GM12878 (cell line): ENCODE measurements around the gene LDLRAD4. TPM values are rescaled to one million over a fixed set of nuclear protein-coding genes. Genes with fewer than 3 reads are reported as not detected.

Source experiments
- ATAC-seq: fragments of 200-7000 bp; cut with Tn5 transposase; 3 replicates; pipeline ENCODE4 v1.9.1; 2020; ENCODE audit warnings: mild to moderate bottlenecking, moderate library complexity
- BruUV-seq: library from RNA; stranded (reverse); fragments of 400-500 nt; replicated peaks from 2 replicates; lab custom pipeline; 2021; lab: Mats Ljungman, UMichigan
- CTCF ChIA-PET: fragments of 300-600 bp; sonication (Branson Sonifier 250); formaldehyde crosslinking; extraction: SDS; loops from one replicate; lab custom pipeline; 2021; ENCODE audit warnings: inconsistent platforms; lab: Yijun Ruan, JAX
- POLR2A ChIA-PET: fragments of 350-600 bp; formaldehyde crosslinking; extraction: SDS; loops from one replicate; lab custom pipeline; 2021; ENCODE audit warnings: inconsistent platforms; lab: Charles Lee
- RAD21 ChIA-PET: fragments of 300-600 bp; sonication (Branson Sonifier 250); formaldehyde crosslinking; loops from one replicate; lab custom pipeline; 2023; ENCODE audit warnings: antibody characterized with exemption; ENCODE audit not compliant: unreplicated experiment; lab: Charles Lee
- SMC1A ChIA-PET: fragments of 300-600 bp; sonication (Branson Sonifier 250); formaldehyde crosslinking; loops from one replicate; lab custom pipeline; 2023; ENCODE audit not compliant: unreplicated experiment, uncharacterized antibody; lab: Charles Lee
- DNase-seq: peaks from one replicate; pipeline ENCODE4 v3.0.0-alpha.2; 2011; ENCODE audit warnings: low read depth, low spot score
- FAIRE-seq: peaks from 3 replicates; lab custom pipeline; 2011; peaks lifted over from hg19 to GRCh38; lab: Jason Lieb, UNC
- H2AFZ ChIP-seq: 2 replicates; pipeline ENCODE4 v1.6.0; 2011; ENCODE audit warnings: low read depth, low read length, control low read depth; ENCODE audit not compliant: control insufficient read depth
- H3K27ac ChIP-seq: 2 replicates; pipeline ENCODE4 v1.5.1; 2011; ENCODE audit warnings: control low read depth; ENCODE audit not compliant: control insufficient read depth, insufficient read depth
- H3K27me3 ChIP-seq, 2 experiments: replicated peaks in 1 of 2; 2 replicates each; pipeline versions ENCODE4 v1.6.0 to v1.6.1; 2011; ENCODE audit warnings: low read length in 1 of 2; ENCODE audit not compliant: control insufficient read depth in 2 of 2, insufficient read depth in 2 of 2
- H3K36me3 ChIP-seq, 2 experiments: 2 replicates each; pipeline ENCODE4 v1.5.1; 2011; ENCODE audit warnings: low read length in 1 of 2; ENCODE audit not compliant: control insufficient read depth in 2 of 2, insufficient read depth in 2 of 2
- H3K4me1 ChIP-seq: 2 replicates; pipeline ENCODE4 v1.6.1; 2011; ENCODE audit warnings: mild to moderate bottlenecking, low read length, moderate library complexity, mixed read lengths; ENCODE audit not compliant: control insufficient read depth, insufficient read depth
- H3K4me2 ChIP-seq: 2 replicates; pipeline ENCODE4 v1.6.0; 2011; ENCODE audit warnings: control low read depth; ENCODE audit not compliant: control insufficient read depth, insufficient read depth
- H3K4me3 ChIP-seq: fragments of 200-600 bp; sonication (generic); 2 replicates; pipeline ENCODE4 v1.5.1; 2016
- H3K79me2 ChIP-seq: 2 replicates; pipeline ENCODE4 v1.6.0; 2011; ENCODE audit warnings: low read length; ENCODE audit not compliant: control insufficient read depth, insufficient read depth
- H3K9ac ChIP-seq: 2 replicates; pipeline ENCODE4 v1.8.0; 2011; ENCODE audit warnings: low read length, control low read depth, mixed read lengths; ENCODE audit not compliant: control insufficient read depth, insufficient read depth
- H3K9me3 ChIP-seq: replicated peaks from 3 replicates; pipeline ENCODE4 v1.5.1; 2011; ENCODE audit warnings: mild to moderate bottlenecking, low read length; ENCODE audit not compliant: control insufficient read depth, insufficient read depth
- H4K20me1 ChIP-seq: 2 replicates; pipeline ENCODE4 v1.6.0; 2011; ENCODE audit not compliant: control insufficient read depth, insufficient read depth
- FOXK2 ChIP-seq: fragments of 450-650 bp; IDR thresholded peaks from 2 replicates; pipeline ENCODE4 v1.6.1; 2017; ENCODE audit warnings: mild to moderate bottlenecking, moderate library complexity
- PAX8 ChIP-seq: fragments of 450-650 bp; IDR thresholded peaks from 2 replicates; pipeline ENCODE4 v1.6.1; 2017; ENCODE audit warnings: mild to moderate bottlenecking, moderate library complexity
- SREBF1 ChIP-seq: IDR thresholded peaks from 2 replicates; pipeline ENCODE4 v1.6.1; 2012; ENCODE audit warnings: mild to moderate bottlenecking, low read length
- TCF12 ChIP-seq: IDR thresholded peaks from 2 replicates; pipeline ENCODE4 v1.6.1; 2011; ENCODE audit warnings: low read depth, mild to moderate bottlenecking, low read length
- ZNF622 ChIP-seq: fragments of 450-650 bp; IDR thresholded peaks from 2 replicates; pipeline ENCODE4 v1.6.1; 2017; ENCODE audit warnings: mild to moderate bottlenecking, inconsistent platforms
- WGBS: methylation state at CpG from one replicate; pipeline ENCODE4 v1.1.6; 2016; ENCODE audit warnings: low lambda C conversion rate; ENCODE audit not compliant: insufficient replicate concordance, insufficient coverage; ENCODE audit errors: missing lambda C conversion rate; 5-methylcytosine and 5-hydroxymethylcytosine counted together
- in situ Hi-C: fragments of 300-500 bp; cut with MboI; formaldehyde crosslinking; loops from 9 replicates; pipeline ENCODE4 v1.14.3; 2018; ENCODE audit warnings: mixed read lengths
- intact Hi-C: fragments of 100-400 bp; cut with micrococcal nuclease; formaldehyde crosslinking; loops from one replicate; pipeline ENCODE4 v1.14.2; 2022; ENCODE audit not compliant: unreplicated experiment
- polyA plus RNA-seq, 11 experiments: library from polyadenylated mRNA; depleted of rRNA in 4 of 11; unstranded in 6 of 11; stranded (reverse) in 5 of 11; fragments of >200 nt; fragmentation: Nextera tagmentation in 4 of 11; fragmentation: Illumina TruSeq in 1 of 11; extraction: Ambion mirVana in 4 of 11; extraction: Trizol in 1 of 11; gene quantifications; 1 replicate in 1 of 11; 2 replicates in 10 of 11; pipeline versions ENCODE4 v1.2.1 to v1.2.3, GENCODE V29; 2011 to 2016; ENCODE audit warnings: inconsistent platforms in 2 of 11, missing spikeins in 2 of 11, low read depth in 1 of 11
- total RNA-seq, 4 experiments: library from RNA; depleted of rRNA in 3 of 4; stranded (reverse); fragments of >200 nt in 3 of 4; fragmentation: Illumina TruSeq in 1 of 4; extraction: Trizol in 1 of 4; gene quantifications; 2 replicates each; pipeline versions ENCODE4 v1.2.1 to v1.2.3, GENCODE V29; 2013 to 2021
- TF ChIP-seq, protein P1 (sequence below): IDR thresholded peaks from 2 replicates; pipeline ENCODE4 v1.6.1; 2011; ENCODE audit warnings: borderline replicate concordance, low read depth, mild to moderate bottlenecking, moderate library complexity, low read length; ENCODE audit not compliant: insufficient read depth, poor library complexity, severe bottlenecking
- TF ChIP-seq, protein P2 (sequence below): IDR thresholded peaks from 2 replicates; pipeline ENCODE4 v1.6.1; 2012; ENCODE audit warnings: improper control_type of control experiment, low read depth, low read length; ENCODE audit not compliant: insufficient replicate concordance
- TF ChIP-seq, protein P3 (sequence below): IDR thresholded peaks from 2 replicates; pipeline ENCODE4 v1.6.1; 2011; ENCODE audit warnings: mild to moderate bottlenecking, low read depth, low read length, moderate library complexity; ENCODE audit not compliant: insufficient replicate concordance
- TF ChIP-seq, protein P4 (sequence below), 3 experiments: IDR thresholded peaks in 2 of 3; conservative IDR thresholded peaks in 1 of 3; 2 replicates each; pipeline ENCODE4 v1.5.1; 2011; ENCODE audit warnings: low read depth in 3 of 3, low read length in 3 of 3, mild to moderate bottlenecking in 3 of 3, control low read depth in 2 of 3, moderate library complexity in 2 of 3, inconsistent platforms in 1 of 3, mixed read lengths in 1 of 3; ENCODE audit not compliant: control insufficient read depth in 2 of 3, insufficient read depth in 1 of 3; ENCODE audit errors: extremely low read depth in 1 of 3
- TF ChIP-seq, protein P5 (sequence below): fragments of 450-650 bp; conservative IDR thresholded peaks from 2 replicates; pipeline ENCODE4 v1.6.1; 2017; ENCODE audit warnings: mild to moderate bottlenecking, moderate library complexity

The LDLRAD4 gene
- total and polyA plus RNA-seq, 10 of the 15 experiments (the other 5 are each of a cell fraction or from before 2014, with no cell fraction given), result 2.7 to 16.8 (median 11.2) TPM

DNA sequence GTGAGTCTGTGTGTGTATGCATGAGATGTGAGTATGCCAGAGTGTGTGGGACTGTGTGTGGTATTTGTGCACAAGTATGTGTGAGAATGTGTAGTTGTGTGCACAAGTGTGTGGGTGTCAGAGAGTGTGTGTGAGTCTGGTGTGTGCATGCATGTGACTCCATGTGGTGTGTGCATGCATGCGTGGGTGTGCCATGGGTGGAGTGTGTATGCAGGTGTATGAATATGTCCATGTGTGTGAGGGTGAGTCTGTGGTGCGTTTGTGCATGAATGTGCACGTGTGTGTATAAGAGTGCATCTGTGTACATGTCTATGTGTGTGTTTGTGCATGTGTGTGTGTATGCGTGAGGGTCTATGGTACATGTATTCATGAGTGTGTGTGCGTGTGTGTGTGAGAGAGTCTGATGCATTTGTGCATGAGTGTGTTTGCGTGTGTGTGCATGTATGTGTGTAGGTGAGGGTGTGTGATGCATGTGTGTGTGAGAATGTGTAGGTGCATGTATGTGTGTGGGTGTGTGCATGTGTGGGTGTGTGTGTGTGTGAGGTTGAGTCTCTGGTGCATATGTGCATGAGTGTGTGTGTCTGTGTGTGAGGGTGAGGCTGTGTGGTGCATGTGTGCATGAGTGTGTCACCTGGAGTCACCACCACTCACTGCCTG is 226.8 kb downstream of the LDLRAD4 start:
- Histone ChIP-seq H2AFZ (no peak overlapping the region), H3K9me3 (no peaks in the 10 kb centered on the region), H4K20me1 (no peaks in the 10 kb centered on the region), H3K9ac (no peak overlapping the region), H3K4me2 (no peak overlapping the region), H3K4me1 (peaks cover under 1% of the 10 kb centered on the region), H3K79me2 (no peaks in the 10 kb centered on the region), H3K36me3 (no peaks in the 10 kb centered on the region), H3K27ac (no peak overlapping the region), H3K4me3 (no peak overlapping the region), H3K27me3 (no peaks in the 10 kb centered on the region; a peak in 1 of 4 replicates)
- ChIA-PET POLR2A (no interaction called here), SMC1A (no interaction called here), RAD21 (no interaction called here), CTCF (no interaction called here)
- BruUV-seq, result no TSS peak
- ATAC-seq, result no peak
- intact Hi-C loops, result no loop called here
- no peak for FAIRE-seq
- no peak for DNase-seq
- in situ Hi-C loops, result no loop called here
- WGBS, result 17% methylated on average over 6 of the region's 6 CpGs
- TF ChIP-seq FOXK2 (no peak), PAX8 (no peak), SREBF1 (no peak), ZNF622 (no peak), TCF12 (no peak)
- TF ChIP-seq, protein P1, sequence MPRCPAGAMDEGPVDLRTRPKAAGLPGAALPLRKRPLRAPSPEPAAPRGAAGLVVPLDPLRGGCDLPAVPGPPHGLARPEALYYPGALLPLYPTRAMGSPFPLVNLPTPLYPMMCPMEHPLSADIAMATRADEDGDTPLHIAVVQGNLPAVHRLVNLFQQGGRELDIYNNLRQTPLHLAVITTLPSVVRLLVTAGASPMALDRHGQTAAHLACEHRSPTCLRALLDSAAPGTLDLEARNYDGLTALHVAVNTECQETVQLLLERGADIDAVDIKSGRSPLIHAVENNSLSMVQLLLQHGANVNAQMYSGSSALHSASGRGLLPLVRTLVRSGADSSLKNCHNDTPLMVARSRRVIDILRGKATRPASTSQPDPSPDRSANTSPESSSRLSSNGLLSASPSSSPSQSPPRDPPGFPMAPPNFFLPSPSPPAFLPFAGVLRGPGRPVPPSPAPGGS, result peak; percentile 83
- TF ChIP-seq, protein P2, sequence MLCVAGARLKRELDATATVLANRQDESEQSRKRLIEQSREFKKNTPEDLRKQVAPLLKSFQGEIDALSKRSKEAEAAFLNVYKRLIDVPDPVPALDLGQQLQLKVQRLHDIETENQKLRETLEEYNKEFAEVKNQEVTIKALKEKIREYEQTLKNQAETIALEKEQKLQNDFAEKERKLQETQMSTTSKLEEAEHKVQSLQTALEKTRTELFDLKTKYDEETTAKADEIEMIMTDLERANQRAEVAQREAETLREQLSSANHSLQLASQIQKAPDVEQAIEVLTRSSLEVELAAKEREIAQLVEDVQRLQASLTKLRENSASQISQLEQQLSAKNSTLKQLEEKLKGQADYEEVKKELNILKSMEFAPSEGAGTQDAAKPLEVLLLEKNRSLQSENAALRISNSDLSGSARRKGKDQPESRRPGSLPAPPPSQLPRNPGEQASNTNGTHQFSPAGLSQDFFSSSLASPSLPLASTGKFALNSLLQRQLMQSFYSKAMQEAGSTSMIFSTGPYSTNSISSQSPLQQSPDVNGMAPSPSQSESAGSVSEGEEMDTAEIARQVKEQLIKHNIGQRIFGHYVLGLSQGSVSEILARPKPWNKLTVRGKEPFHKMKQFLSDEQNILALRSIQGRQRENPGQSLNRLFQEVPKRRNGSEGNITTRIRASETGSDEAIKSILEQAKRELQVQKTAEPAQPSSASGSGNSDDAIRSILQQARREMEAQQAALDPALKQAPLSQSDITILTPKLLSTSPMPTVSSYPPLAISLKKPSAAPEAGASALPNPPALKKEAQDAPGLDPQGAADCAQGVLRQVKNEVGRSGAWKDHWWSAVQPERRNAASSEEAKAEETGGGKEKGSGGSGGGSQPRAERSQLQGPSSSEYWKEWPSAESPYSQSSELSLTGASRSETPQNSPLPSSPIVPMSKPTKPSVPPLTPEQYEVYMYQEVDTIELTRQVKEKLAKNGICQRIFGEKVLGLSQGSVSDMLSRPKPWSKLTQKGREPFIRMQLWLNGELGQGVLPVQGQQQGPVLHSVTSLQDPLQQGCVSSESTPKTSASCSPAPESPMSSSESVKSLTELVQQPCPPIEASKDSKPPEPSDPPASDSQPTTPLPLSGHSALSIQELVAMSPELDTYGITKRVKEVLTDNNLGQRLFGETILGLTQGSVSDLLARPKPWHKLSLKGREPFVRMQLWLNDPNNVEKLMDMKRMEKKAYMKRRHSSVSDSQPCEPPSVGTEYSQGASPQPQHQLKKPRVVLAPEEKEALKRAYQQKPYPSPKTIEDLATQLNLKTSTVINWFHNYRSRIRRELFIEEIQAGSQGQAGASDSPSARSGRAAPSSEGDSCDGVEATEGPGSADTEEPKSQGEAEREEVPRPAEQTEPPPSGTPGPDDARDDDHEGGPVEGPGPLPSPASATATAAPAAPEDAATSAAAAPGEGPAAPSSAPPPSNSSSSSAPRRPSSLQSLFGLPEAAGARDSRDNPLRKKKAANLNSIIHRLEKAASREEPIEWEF, result no peak
- TF ChIP-seq, protein P3, sequence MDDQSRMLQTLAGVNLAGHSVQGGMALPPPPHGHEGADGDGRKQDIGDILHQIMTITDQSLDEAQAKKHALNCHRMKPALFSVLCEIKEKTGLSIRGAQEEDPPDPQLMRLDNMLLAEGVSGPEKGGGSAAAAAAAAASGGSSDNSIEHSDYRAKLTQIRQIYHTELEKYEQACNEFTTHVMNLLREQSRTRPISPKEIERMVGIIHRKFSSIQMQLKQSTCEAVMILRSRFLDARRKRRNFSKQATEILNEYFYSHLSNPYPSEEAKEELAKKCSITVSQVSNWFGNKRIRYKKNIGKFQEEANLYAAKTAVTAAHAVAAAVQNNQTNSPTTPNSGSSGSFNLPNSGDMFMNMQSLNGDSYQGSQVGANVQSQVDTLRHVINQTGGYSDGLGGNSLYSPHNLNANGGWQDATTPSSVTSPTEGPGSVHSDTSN, result peak; percentile 45
- TF ChIP-seq, protein P4, sequence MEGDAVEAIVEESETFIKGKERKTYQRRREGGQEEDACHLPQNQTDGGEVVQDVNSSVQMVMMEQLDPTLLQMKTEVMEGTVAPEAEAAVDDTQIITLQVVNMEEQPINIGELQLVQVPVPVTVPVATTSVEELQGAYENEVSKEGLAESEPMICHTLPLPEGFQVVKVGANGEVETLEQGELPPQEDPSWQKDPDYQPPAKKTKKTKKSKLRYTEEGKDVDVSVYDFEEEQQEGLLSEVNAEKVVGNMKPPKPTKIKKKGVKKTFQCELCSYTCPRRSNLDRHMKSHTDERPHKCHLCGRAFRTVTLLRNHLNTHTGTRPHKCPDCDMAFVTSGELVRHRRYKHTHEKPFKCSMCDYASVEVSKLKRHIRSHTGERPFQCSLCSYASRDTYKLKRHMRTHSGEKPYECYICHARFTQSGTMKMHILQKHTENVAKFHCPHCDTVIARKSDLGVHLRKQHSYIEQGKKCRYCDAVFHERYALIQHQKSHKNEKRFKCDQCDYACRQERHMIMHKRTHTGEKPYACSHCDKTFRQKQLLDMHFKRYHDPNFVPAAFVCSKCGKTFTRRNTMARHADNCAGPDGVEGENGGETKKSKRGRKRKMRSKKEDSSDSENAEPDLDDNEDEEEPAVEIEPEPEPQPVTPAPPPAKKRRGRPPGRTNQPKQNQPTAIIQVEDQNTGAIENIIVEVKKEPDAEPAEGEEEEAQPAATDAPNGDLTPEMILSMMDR (IDR thresholded peaks at IDR 0.05 in 2 of 3, conservative IDR thresholded peaks at IDR 0.05 in 1 of 3; ENCODE audit: control insufficient read depth in 2 of 3, extremely low read depth in 1 of 3, insufficient read depth in 1 of 3, low read depth in 3 of 3, low read length in 3 of 3), result no peak
- TF ChIP-seq, protein P5, sequence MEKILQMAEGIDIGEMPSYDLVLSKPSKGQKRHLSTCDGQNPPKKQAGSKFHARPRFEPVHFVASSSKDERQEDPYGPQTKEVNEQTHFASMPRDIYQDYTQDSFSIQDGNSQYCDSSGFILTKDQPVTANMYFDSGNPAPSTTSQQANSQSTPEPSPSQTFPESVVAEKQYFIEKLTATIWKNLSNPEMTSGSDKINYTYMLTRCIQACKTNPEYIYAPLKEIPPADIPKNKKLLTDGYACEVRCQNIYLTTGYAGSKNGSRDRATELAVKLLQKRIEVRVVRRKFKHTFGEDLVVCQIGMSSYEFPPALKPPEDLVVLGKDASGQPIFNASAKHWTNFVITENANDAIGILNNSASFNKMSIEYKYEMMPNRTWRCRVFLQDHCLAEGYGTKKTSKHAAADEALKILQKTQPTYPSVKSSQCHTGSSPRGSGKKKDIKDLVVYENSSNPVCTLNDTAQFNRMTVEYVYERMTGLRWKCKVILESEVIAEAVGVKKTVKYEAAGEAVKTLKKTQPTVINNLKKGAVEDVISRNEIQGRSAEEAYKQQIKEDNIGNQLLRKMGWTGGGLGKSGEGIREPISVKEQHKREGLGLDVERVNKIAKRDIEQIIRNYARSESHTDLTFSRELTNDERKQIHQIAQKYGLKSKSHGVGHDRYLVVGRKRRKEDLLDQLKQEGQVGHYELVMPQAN, result no peak
